Small intestine (tissue), 7 donors: ENCODE measurements around the gene NELFE. TPM values are rescaled to one million over a fixed set of nuclear protein-coding genes. Genes with fewer than 3 reads are reported as not detected.
A peak's percentile ranks its signal among the peaks of the same experiment; 100 is the strongest.

ENCODE experiments used
- DNase-seq, 2 donors: peaks; one replicate each; pipeline versions ENCODE4 v3.0.0 to v3.0.0-alpha.2; 2013
- FAIRE-seq: peaks from 2 replicates; lab custom pipeline; 2012; peaks lifted over from hg19 to GRCh38; lab: Jason Lieb, UNC
- H3K27ac ChIP-seq, 3 donors: one replicate each; pipeline ENCODE4 v1.5.1; 2013; ENCODE audit warnings: low read length in 2 of 3, mild to moderate bottlenecking in 2 of 3, control low read depth in 1 of 3, inconsistent platforms in 1 of 3, low read depth in 1 of 3, moderate library complexity in 1 of 3
- H3K27me3 ChIP-seq, 3 donors: one replicate each; pipeline ENCODE4 v1.6.1; 2013; ENCODE audit warnings: low read length in 3 of 3, inconsistent platforms in 1 of 3; ENCODE audit not compliant: control insufficient read depth in 3 of 3, insufficient read depth in 3 of 3
- H3K36me3 ChIP-seq, 3 donors: one replicate each; pipeline ENCODE4 v1.6.1; 2013; ENCODE audit warnings: low read length in 3 of 3, inconsistent platforms in 1 of 3, low read depth in 1 of 3, mild to moderate bottlenecking in 1 of 3, moderate library complexity in 1 of 3; ENCODE audit not compliant: control insufficient read depth in 3 of 3, insufficient read depth in 2 of 3
- H3K4me1 ChIP-seq, 3 donors: one replicate each; pipeline ENCODE4 v1.6.1; 2013; ENCODE audit warnings: low read length in 2 of 3, inconsistent platforms in 1 of 3, low read depth in 1 of 3, mild to moderate bottlenecking in 1 of 3, moderate library complexity in 1 of 3; ENCODE audit not compliant: control insufficient read depth in 3 of 3, insufficient read depth in 2 of 3
- H3K4me3 ChIP-seq, 3 donors: one replicate each; pipeline ENCODE4 v1.5.1; 2013; ENCODE audit warnings: low read length in 3 of 3, control low read depth in 1 of 3, inconsistent platforms in 1 of 3, low read depth in 1 of 3, mild to moderate bottlenecking in 1 of 3, moderate library complexity in 1 of 3
- H3K9me3 ChIP-seq, 2 donors: one replicate each; pipeline ENCODE4 v1.6.1; 2013; ENCODE audit warnings: low read depth in 1 of 2, low read length in 1 of 2; ENCODE audit not compliant: control insufficient read depth in 2 of 2, insufficient read depth in 1 of 2
- WGBS, 3 donors: extraction: QIAGEN DNeasy Blood & Tissue Kit; methylation state at CpG; one replicate each; pipeline ENCODE4 v1.1.7; 2013; 5-methylcytosine and 5-hydroxymethylcytosine counted together
- polyA plus RNA-seq, 4 donors: library from polyadenylated mRNA; stranded (reverse) in 3 of 4; unstranded in 1 of 4; fragments of 200-250 nt in 3 of 4; fragments of 120-200 nt in 1 of 4; gene quantifications; one replicate each; pipeline versions ENCODE4 v1.2.1 to v1.2.3, GENCODE V29; 2013
- donor health status: healthy with polysubstance abuse.
- donor health status: control.
- donor health status: control.
- donor health status: Bipolar disorder and iron deficiency.
- donor health status: healthy.

NELFE gene
- polyA plus RNA-seq, 4 donors: 55.6 to 77.1 (median 59.1) TPM

- FAIRE-seq: no peak
- Histone ChIP-seq H3K4me3 (no peak overlapping the region), H3K27ac (no peak overlapping the region), H3K4me1 (peaks cover 0 to 10% (median 0%) of the 10 kb centered on the region in 3 donors), H3K9me3 (no peaks in the 10 kb centered on the region), H3K36me3 (no peaks in the 10 kb centered on the region), H3K27me3 (peaks cover 0 to 6% (median 0%) of the 10 kb centered on the region in 3 donors)
- no peak for DNase-seq
- 57 to 68% (median 61%) methylated on average over 4 of the region's 4 CpGs for WGBS, 3 donors
Measured at GRCh38 chr6:31906122-31906521, 52.6 kb downstream of the NELFE start.

- no peak for FAIRE-seq
- WGBS, 3 donors: 88 to 97% (median 89%) methylated on average over 1 of the region's 1 CpG
- peaks cover 0 to 6% (median 0%) of the 10 kb centered on the region in 3 donors for H3K27me3 ChIP-seq
Measured at GRCh38 chr6:31905041-31905440, 53.7 kb downstream of the NELFE start.

DNA sequence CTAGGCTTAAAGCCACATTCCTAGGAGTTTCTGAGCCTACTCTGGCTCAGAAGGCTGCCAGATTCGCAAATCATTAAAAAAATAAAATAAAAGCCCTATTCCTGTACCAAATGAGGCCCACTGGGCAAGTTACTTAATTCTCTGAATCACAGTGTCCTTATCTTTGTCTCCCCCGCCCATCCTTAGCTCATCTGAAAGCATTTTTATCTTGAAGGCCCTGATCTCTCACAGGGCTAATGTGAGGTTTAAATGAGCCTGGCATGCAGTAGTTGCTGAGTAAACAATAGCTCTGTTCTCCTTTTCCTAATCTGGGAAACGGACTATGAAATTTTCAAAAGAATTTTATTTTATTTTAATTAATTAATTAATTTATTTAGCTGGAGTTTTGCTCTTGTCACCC lies 54.8 kb downstream of the NELFE start:
- Histone ChIP-seq H3K4me1 (peaks cover 0 to 23% (median 0%) of the 10 kb centered on the region in 3 donors), H3K4me3 (no peak overlapping the region), H3K9me3 (no peaks in the 10 kb centered on the region), H3K27ac (peak overlapping the region in 1 of 3 donors; percentile 3), H3K27me3 (peaks cover 0 to 6% (median 0%) of the 10 kb centered on the region in 3 donors), H3K36me3 (peaks cover 0 to 8% (median 0%) of the 10 kb centered on the region in 3 donors)
- FAIRE-seq (no peak), DNase-seq (no peak)
- 73 to 85% (median 83%) methylated on average over 3 of the region's 3 CpGs for WGBS, 3 donors

More at GRCh38 chr6:31905041-31905440, 53.7 kb downstream of the NELFE start:
- H3K9me3 ChIP-seq: no peaks in the 10 kb centered on the region
- DNase-seq: no peak
- no peak overlapping the region for H3K27ac ChIP-seq
- no peak overlapping the region for H3K4me3 ChIP-seq
- peaks cover 0 to 2% (median 0%) of the 10 kb centered on the region in 3 donors for H3K36me3 ChIP-seq
- H3K4me1 ChIP-seq: peaks cover 0 to 16% (median 0%) of the 10 kb centered on the region in 3 donors

Other genes with a start within 250 kb of the NELFE start
- under 1 TPM in 1 of 4 donors, not detected in 3; 0.22 TPM for gene LY6G6D, start 243.6 kb downstream of the NELFE start, polyA plus RNA-seq
- under 1 TPM in 1 of 4 donors, not detected in 3; 0.18 TPM for gene LY6G6C, start 237.2 kb downstream of the NELFE start, polyA plus RNA-seq
- gene MPIG6B, start 235.6 kb downstream of the NELFE start, polyA plus RNA-seq: under 1 TPM in 2 of 4 donors, not detected in 2; 0.13 to 0.59 TPM
- gene DDAH2, start 229.7 kb downstream of the NELFE start, polyA plus RNA-seq: 10 to 100 TPM; 64.4 to 89.7 (median 76.1) TPM
- gene CLIC1, start 222.4 kb downstream of the NELFE start, polyA plus RNA-seq: 100 to 1,000 TPM; 400 to 576 (median 535) TPM
- 10 to 100 TPM in 2 of 4 donors, 1 to 10 TPM in 2; 1.6 to 53.1 (median 9.2) TPM for gene MSH5, start 219.0 kb downstream of the NELFE start, polyA plus RNA-seq
- 10 to 100 TPM in 1 of 4 donors, 1 to 10 TPM in 3; 1.4 to 15.5 (median 4.6) TPM for gene SAPCD1, start 196.3 kb downstream of the NELFE start, polyA plus RNA-seq
- 10 to 100 TPM in 1 of 4 donors, 1 to 10 TPM in 3; 2.9 to 11.9 (median 6.4) TPM for gene VWA7, start 181.6 kb downstream of the NELFE start, polyA plus RNA-seq
- 10 to 100 TPM; 19.9 to 42.4 (median 24.2) TPM for gene VARS1, start 163.2 kb downstream of the NELFE start, polyA plus RNA-seq
- 10 to 100 TPM; 27.3 to 90.2 (median 39.3) TPM for gene LSM2, start 152.0 kb downstream of the NELFE start, polyA plus RNA-seq
- gene HSPA1L, start 143.7 kb downstream of the NELFE start, polyA plus RNA-seq: 1 to 10 TPM in 2 of 4 donors, under 1 TPM in 2; 0.27 to 2.6 (median 1.1) TPM
- gene HSPA1A, start 143.4 kb downstream of the NELFE start, polyA plus RNA-seq: 10 to 100 TPM in 3 of 4 donors, 1 to 10 TPM in 1; 9.7 to 49.6 (median 25.7) TPM
- 100 to 1,000 TPM in 1 of 4 donors, 10 to 100 TPM in 3; 16.5 to 130 (median 35.0) TPM for gene HSPA1B, start 131.2 kb downstream of the NELFE start, polyA plus RNA-seq
- gene NEU1, start 96.2 kb downstream of the NELFE start, polyA plus RNA-seq: 100 to 1,000 TPM in 1 of 4 donors, 10 to 100 TPM in 3; 24.8 to 466 (median 37.4) TPM
- gene SLC44A4, start 80.0 kb downstream of the NELFE start, polyA plus RNA-seq: 100 to 1,000 TPM in 3 of 4 donors, 10 to 100 TPM in 1; 82.3 to 215 (median 130) TPM
- gene EHMT2, start 61.3 kb downstream of the NELFE start, polyA plus RNA-seq: 10 to 100 TPM; 27.8 to 50.3 (median 37.4) TPM
- gene ZBTB12, start 56.9 kb downstream of the NELFE start, polyA plus RNA-seq: 10 to 100 TPM in 1 of 4 donors, 1 to 10 TPM in 3; 1.6 to 12.5 (median 5.2) TPM
- 10 to 100 TPM in 3 of 4 donors, 1 to 10 TPM in 1; 7.4 to 58.7 (median 21.3) TPM for gene C2, start 31.3 kb downstream of the NELFE start, polyA plus RNA-seq
- gene CFB, start 12.9 kb downstream of the NELFE start, polyA plus RNA-seq: 100 to 1,000 TPM in 1 of 4 donors, 10 to 100 TPM in 3; 38.7 to 141 (median 80.6) TPM
- 100 to 1,000 TPM in 2 of 4 donors, 10 to 100 TPM in 2; 51.4 to 171 (median 85.7) TPM for gene SKIC2, start 204 bp upstream of the NELFE start, polyA plus RNA-seq
- 10 to 100 TPM; 14.1 to 16.8 (median 16.0) TPM for gene DXO, start 13.2 kb upstream of the NELFE start, polyA plus RNA-seq
- gene C4A, start 23.1 kb upstream of the NELFE start, polyA plus RNA-seq: 10 to 100 TPM in 3 of 4 donors, 1 to 10 TPM in 1; 4.0 to 64.7 (median 26.1) TPM
- 10 to 100 TPM in 3 of 4 donors, 1 to 10 TPM in 1; 9.6 to 87.6 (median 26.6) TPM for gene C4B, start 55.8 kb upstream of the NELFE start, polyA plus RNA-seq
- 1 to 10 TPM in 2 of 4 donors, under 1 TPM in 2; 0.18 to 3.4 (median 0.98) TPM for gene CYP21A2, start 79.4 kb upstream of the NELFE start, polyA plus RNA-seq
- 10 to 100 TPM in 1 of 4 donors, 1 to 10 TPM in 3; 1.8 to 38.7 (median 4.5) TPM for gene TNXB, start 150.4 kb upstream of the NELFE start, polyA plus RNA-seq
- 10 to 100 TPM; 15.4 to 89.5 (median 45.8) TPM for gene ATF6B, start 169.3 kb upstream of the NELFE start, polyA plus RNA-seq
- gene FKBPL, start 171.3 kb upstream of the NELFE start, polyA plus RNA-seq: 1 to 10 TPM; 4.6 to 9.7 (median 7.5) TPM
- gene PRRT1, start 193.0 kb upstream of the NELFE start, polyA plus RNA-seq: 1 to 10 TPM in 3 of 4 donors, not detected in 1; 1.4 to 4.7 (median 4.6) TPM
- gene PPT2, start 195.2 kb upstream of the NELFE start, polyA plus RNA-seq: 10 to 100 TPM in 2 of 4 donors, 1 to 10 TPM in 2; 3.1 to 26.5 (median 10.3) TPM
- 10 to 100 TPM in 3 of 4 donors, 1 to 10 TPM in 1; 7.8 to 21.9 (median 12.8) TPM for gene EGFL8, start 205.6 kb upstream of the NELFE start, polyA plus RNA-seq
- gene AGPAT1, start 217.1 kb upstream of the NELFE start, polyA plus RNA-seq: 100 to 1,000 TPM in 1 of 4 donors, 10 to 100 TPM in 3; 41.9 to 112 (median 63.2) TPM
- 100 to 1,000 TPM; 106 to 232 (median 162) TPM for gene RNF5, start 219.4 kb upstream of the NELFE start, polyA plus RNA-seq
- gene AGER, start 225.3 kb upstream of the NELFE start, polyA plus RNA-seq: 10 to 100 TPM in 2 of 4 donors, 1 to 10 TPM in 2; 3.0 to 12.1 (median 9.2) TPM
- 100 to 1,000 TPM in 1 of 4 donors, 10 to 100 TPM in 3; 17.6 to 119 (median 29.9) TPM for gene PBX2, start 231.2 kb upstream of the NELFE start, polyA plus RNA-seq
- gene GPSM3, start 233.7 kb upstream of the NELFE start, polyA plus RNA-seq: 10 to 100 TPM in 3 of 4 donors, 1 to 10 TPM in 1; 6.0 to 31.3 (median 14.0) TPM